CD14-positive monocyte (primary cell): ENCODE results near the gene DHCR7. TPM values are rescaled to one million over a fixed set of nuclear protein-coding genes. Genes with fewer than 3 reads are reported as not detected.
A peak's percentile ranks its signal among the peaks of the same experiment; 100 is the strongest.

Experiments
- DNase-seq, 3 donors: peaks; one replicate each; pipeline ENCODE4 v3.0.0-alpha.2; 2011 to 2022
- H2AFZ ChIP-seq: 2 replicates; pipeline ENCODE4 v1.6.0; 2012; ENCODE audit warnings: mild to moderate bottlenecking, low read depth, low read length, inconsistent platforms; ENCODE audit not compliant: insufficient read depth, poor library complexity, severe bottlenecking
- H3K27ac ChIP-seq, 2 donors: 1 replicate in 1 of 2; 2 replicates in 1 of 2; pipeline ENCODE4 v1.5.1; 2012 to 2013; ENCODE audit warnings: low read length in 2 of 2, control low read depth in 1 of 2, inconsistent platforms in 1 of 2, low read depth in 1 of 2, mild to moderate bottlenecking in 1 of 2
- H3K27me3 ChIP-seq, 2 donors: one replicate each; pipeline versions ENCODE4 v1.6.0 to v1.6.1; 2011 to 2013; ENCODE audit warnings: low read length in 2 of 2; ENCODE audit not compliant: control insufficient read depth in 2 of 2, insufficient read depth in 2 of 2
- H3K36me3 ChIP-seq, 2 donors: replicated peaks in 1 of 2; 1 replicate in 1 of 2; 2 replicates in 1 of 2; pipeline versions ENCODE4 v1.5.1 to v1.6.1; 2012 to 2013; ENCODE audit warnings: low read length in 2 of 2, control low read depth in 1 of 2, inconsistent platforms in 1 of 2, mild to moderate bottlenecking in 1 of 2; ENCODE audit not compliant: insufficient read depth in 2 of 2, control insufficient read depth in 1 of 2
- H3K4me1 ChIP-seq, 2 donors: 1 replicate in 1 of 2; 2 replicates in 1 of 2; pipeline versions ENCODE4 v1.5.1 to v1.6.1; 2012 to 2013; ENCODE audit warnings: low read length in 2 of 2, control low read depth in 1 of 2, inconsistent platforms in 1 of 2, mild to moderate bottlenecking in 1 of 2, moderate library complexity in 1 of 2; ENCODE audit not compliant: insufficient read depth in 2 of 2, control insufficient read depth in 1 of 2
- H3K4me2 ChIP-seq: replicated peaks from 2 replicates; pipeline ENCODE3; 2012; ENCODE audit warnings: low read length, moderate library complexity, mild to moderate bottlenecking; ENCODE audit not compliant: poor library complexity, severe bottlenecking; ENCODE audit errors: extremely low read depth
- H3K4me3 ChIP-seq, 3 experiments: fragments of 200-600 bp in 1 of 3; sonication (generic) in 1 of 3; replicated peaks in 1 of 3; 1 replicate in 2 of 3; 2 replicates in 1 of 3; pipeline ENCODE4 v1.5.1; 2011 to 2013; ENCODE audit warnings: low read length in 3 of 3, mild to moderate bottlenecking in 3 of 3, control low read depth in 2 of 3, low read depth in 2 of 3, inconsistent platforms in 1 of 3, moderate library complexity in 1 of 3
- H3K79me2 ChIP-seq: 2 replicates; pipeline ENCODE4 v1.6.0; 2012; ENCODE audit warnings: mild to moderate bottlenecking, control low read depth, inconsistent platforms, low read length, moderate library complexity; ENCODE audit not compliant: insufficient read depth
- H3K9ac ChIP-seq: 2 replicates; pipeline ENCODE4 v1.6.0; 2017; ENCODE audit warnings: low read length, mild to moderate bottlenecking; ENCODE audit not compliant: insufficient read depth, poor library complexity, severe bottlenecking
- H3K9me3 ChIP-seq, 2 donors: replicated peaks in 1 of 2; 1 replicate in 1 of 2; 2 replicates in 1 of 2; pipeline versions ENCODE4 v1.5.1 to v1.6.1; 2012 to 2013; ENCODE audit warnings: low read length in 2 of 2, control low read depth in 1 of 2; ENCODE audit not compliant: control insufficient read depth in 1 of 2, insufficient read depth in 1 of 2
- H4K20me1 ChIP-seq: 2 replicates; pipeline ENCODE4 v1.6.0; 2012; ENCODE audit warnings: mild to moderate bottlenecking, low read length, control low read depth, moderate library complexity; ENCODE audit not compliant: insufficient read depth
- H3K27ac Mint-ChIP-seq, 7 donors: one replicate each; pipeline ENCODE4 v1.8.0; 2020; ENCODE audit warnings: mild to moderate bottlenecking in 7 of 7, mixed read lengths in 7 of 7, moderate library complexity in 6 of 7, inconsistent platforms in 2 of 7
- H3K27me3 Mint-ChIP-seq, 3 donors: one replicate each; pipeline ENCODE4 v1.8.0; 2021 to 2022; ENCODE audit warnings: low read depth in 3 of 3, mild to moderate bottlenecking in 3 of 3, mixed read lengths in 3 of 3, moderate library complexity in 3 of 3, inconsistent platforms in 1 of 3
- H3K36me3 Mint-ChIP-seq, 2 donors: one replicate each; pipeline ENCODE4 v1.8.0; 2020; ENCODE audit warnings: mixed read lengths in 2 of 2, inconsistent platforms in 1 of 2, mild to moderate bottlenecking in 1 of 2
- H3K4me1 Mint-ChIP-seq: one replicate; pipeline ENCODE4 v1.8.0; 2020; ENCODE audit warnings: mild to moderate bottlenecking, mixed read lengths
- H3K4me3 Mint-ChIP-seq, 2 donors: one replicate each; pipeline ENCODE4 v1.8.0; 2020; ENCODE audit warnings: mild to moderate bottlenecking in 2 of 2, mixed read lengths in 2 of 2, moderate library complexity in 1 of 2
- H3K9me3 Mint-ChIP-seq, 7 donors: one replicate each; pipeline ENCODE4 v1.8.0; 2020 to 2022; ENCODE audit warnings: mixed read lengths in 7 of 7, mild to moderate bottlenecking in 6 of 7, moderate library complexity in 6 of 7, inconsistent platforms in 2 of 7
- CTCF ChIP-seq: fragments of 200-600 bp; IDR thresholded peaks from one replicate; pipeline ENCODE4 v1.8.0; 2022; ENCODE audit warnings: antibody characterized with exemption, mild to moderate bottlenecking
- WGBS: methylation state at CpG from one replicate; pipeline ENCODE4 v1.1.5; 2013; ENCODE audit warnings: missing lambda C conversion rate; ENCODE audit not compliant: insufficient coverage; 5-methylcytosine and 5-hydroxymethylcytosine counted together
- intact Hi-C, 2 donors: fragments of 100-400 bp; cut with micrococcal nuclease; formaldehyde crosslinking; loops; one replicate each; pipeline versions ENCODE4 v1.15.0 to v1.15.1; 2023
- polyA plus RNA-seq, 3 donors: library from polyadenylated mRNA; depleted of rRNA in 1 of 3; unstranded in 2 of 3; stranded (reverse) in 1 of 3; fragments of 300-500 nt in 2 of 3; fragments of >200 nt in 1 of 3; fragmentation: Illumina TruSeq in 2 of 3; gene quantifications; 1 replicate in 2 of 3; 2 replicates in 1 of 3; pipeline ENCODE4 v1.2.3, GENCODE V29; 2012 to 2021

The DHCR7 gene
- polyA plus RNA-seq, 3 donors, result 2.2 to 3.9 (median 2.2) TPM

GRCh38 chr11:71486320-71486719, 38.1 kb upstream of the DHCR7 start:
- Mint-ChIP-seq H3K27ac (no peak overlapping the region), H3K4me1 (no peaks in the 10 kb centered on the region), H3K27me3 (peaks cover 0 to 1% (median 0%) of the 10 kb centered on the region in 3 donors), H3K36me3 (peaks cover 91 to 97% of the 10 kb centered on the region in 2 donors), H3K4me3 (no peak overlapping the region), H3K9me3 (no peaks in the 10 kb centered on the region)
- H3K4me3 ChIP-seq, result no peak overlapping the region
- H3K27ac ChIP-seq, result no peak overlapping the region
- peaks cover 91 to 98% of the 10 kb centered on the region in 2 donors for H3K36me3 ChIP-seq
- DNase-seq, result no peak
- H2AFZ ChIP-seq, result no peak overlapping the region
- WGBS, result 100% methylated on average over 1 of the region's 1 CpG
- no peaks in the 10 kb centered on the region for H3K27me3 ChIP-seq
- no peaks in the 10 kb centered on the region for H3K4me1 ChIP-seq
- no peak overlapping the region for H3K4me2 ChIP-seq
- intact Hi-C loops, result no loop called here
- H3K9me3 ChIP-seq, result no peaks in the 10 kb centered on the region
- TF ChIP-seq CTCF, result no peak
- no peaks in the 10 kb centered on the region for H4K20me1 ChIP-seq
- H3K79me2 ChIP-seq, result no peaks in the 10 kb centered on the region
- H3K9ac ChIP-seq, result no peak overlapping the region

GRCh38 chr11:71485466-71485865, 37.3 kb upstream of the DHCR7 start:
- TF ChIP-seq CTCF, result no peak
- Mint-ChIP-seq H3K27me3 (peaks cover 0 to 1% (median 0%) of the 10 kb centered on the region in 3 donors), H3K27ac (peak overlapping the region in 1 of 7 donors; percentile 12), H3K4me1 (no peaks in the 10 kb centered on the region), H3K4me3 (no peak overlapping the region), H3K9me3 (no peaks in the 10 kb centered on the region), H3K36me3 (peaks cover 91 to 97% of the 10 kb centered on the region in 2 donors)
- no peak overlapping the region for H3K27ac ChIP-seq
- peaks cover 91 to 98% of the 10 kb centered on the region in 2 donors for H3K36me3 ChIP-seq
- H4K20me1 ChIP-seq, result no peaks in the 10 kb centered on the region
- intact Hi-C loops, result no loop called here
- H3K4me3 ChIP-seq, result no peak overlapping the region
- no peaks in the 10 kb centered on the region for H3K27me3 ChIP-seq
- H3K79me2 ChIP-seq, result no peaks in the 10 kb centered on the region
- H3K9me3 ChIP-seq, result no peaks in the 10 kb centered on the region
- H3K9ac ChIP-seq, result no peak overlapping the region
- no peaks in the 10 kb centered on the region for H3K4me1 ChIP-seq
- H3K4me2 ChIP-seq, result no peak overlapping the region
- DNase-seq, result no peak
- H2AFZ ChIP-seq, result no peak overlapping the region
- WGBS, result 98% methylated on average over 18 of the region's 18 CpGs
